Activated CD8-positive, alpha-beta memory T cell treated with anti-CD3 and anti-CD28 coated beads for 36 hours (primary cell): ENCODE data around the gene PNRC1. TPM values are rescaled to one million over a fixed set of nuclear protein-coding genes. Genes with fewer than 3 reads are reported as not detected.
"Not testable (repeated sequence)": the region's sequence is repeated elsewhere in the genome, so short reads cannot be mapped to it uniquely, and the experiment has no call there.

ENCODE experiments used
- CTCF ChIA-PET: fragments of 350-600 bp; sonication (Branson Sonifier 250); formaldehyde crosslinking; loops from one replicate; lab custom pipeline; 2021; ENCODE audit warnings: antibody characterized with exemption; lab: Charles Lee
- POLR2A ChIA-PET: fragments of 350-600 bp; sonication (Branson Sonifier 250); formaldehyde crosslinking; loops from one replicate; lab custom pipeline; 2021; ENCODE audit warnings: antibody characterized with exemption; lab: Charles Lee
- total RNA-seq, 2 experiments: library from RNA; stranded (reverse); gene quantifications; one replicate each; pipeline ENCODE4 v1.2.3, GENCODE V29; 2021

Gene PNRC1
- total RNA-seq, 2 experiments from 2014 or later: 55.2 to 58.1 TPM

- POLR2A ChIA-PET: interaction anchor here (7.6 kb wide), 1 partner anchor 62 kb away, joined by 91 read pairs; the partner anchor contains the start of gene PM20D2
- CTCF ChIA-PET: no interaction called here
Observed at GRCh38 chr6:89084542-89084941, 4.0 kb downstream of the PNRC1 start.

DNA sequence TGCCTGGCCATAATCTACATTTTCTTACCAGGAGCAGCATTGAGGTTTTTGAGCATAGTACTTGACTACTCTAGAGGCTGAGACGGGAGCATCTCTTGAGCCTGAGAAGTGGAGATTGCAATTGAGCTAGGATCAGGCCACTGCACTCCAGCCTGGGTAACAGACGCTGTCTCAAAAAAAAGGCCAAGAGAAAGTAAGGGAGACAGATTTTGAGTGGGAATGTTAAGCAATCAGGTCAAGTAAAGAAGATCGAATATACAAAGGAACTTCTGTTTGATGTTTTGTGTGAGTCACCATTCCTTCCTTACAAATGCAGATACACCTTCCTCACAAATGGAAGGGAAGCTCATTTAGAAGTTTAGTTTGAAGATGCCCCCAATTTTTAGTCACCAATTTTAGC lies 4.4 kb downstream of the PNRC1 start:
- POLR2A ChIA-PET: interaction anchor here (7.6 kb wide), 1 partner anchor 62 kb away, joined by 91 read pairs; the partner anchor contains the start of gene PM20D2
- CTCF ChIA-PET: no interaction called here

- ChIA-PET CTCF (no interaction called here), POLR2A (interaction anchor here (7.6 kb wide), 1 partner anchor 61 kb away, joined by 91 read pairs; the partner anchor contains the start of gene PM20D2)
Observed at GRCh38 chr6:89085409-89086205, 5.1 kb downstream of the PNRC1 start.

GRCh38 chr6:89087881-89088280 lies 7.3 kb downstream of the PNRC1 start:
- POLR2A ChIA-PET: no interaction called here

DNA sequence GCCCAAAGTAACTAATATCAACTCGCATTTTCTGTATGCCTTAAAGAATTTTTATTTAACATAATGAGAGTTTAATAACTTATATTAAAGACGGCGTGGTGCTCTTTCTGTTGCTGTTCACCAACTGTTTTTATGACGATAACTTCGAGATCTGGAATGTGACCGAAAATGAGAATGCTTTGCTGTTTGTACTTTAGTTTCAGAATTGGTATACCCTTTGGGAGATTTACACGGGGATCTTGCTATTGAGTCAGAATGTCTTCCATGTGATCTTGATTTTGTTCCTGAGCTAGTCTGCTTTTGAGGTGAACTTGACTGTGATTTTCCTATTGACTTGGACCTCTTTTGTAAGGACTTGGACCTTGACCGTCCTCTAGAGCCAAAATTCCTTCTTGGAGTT lies 17.9 kb downstream of the PNRC1 start:
- POLR2A ChIA-PET: interaction anchor here (1.1 to 1.9 kb wide), 2 partner anchors 18 to 47 kb away, joined by 3 to 8 read pairs; partner anchors contain the start of genes PM20D2 and PNRC1
- CTCF ChIA-PET: no interaction called here

More at GRCh38 chr6:89087881-89088280, 7.3 kb downstream of the PNRC1 start:
- CTCF ChIA-PET: no interaction called here

GRCh38 chr6:89100114-89100513 lies 19.6 kb downstream of the PNRC1 start:
- ChIA-PET CTCF (no interaction called here), POLR2A (no interaction called here)

DNA sequence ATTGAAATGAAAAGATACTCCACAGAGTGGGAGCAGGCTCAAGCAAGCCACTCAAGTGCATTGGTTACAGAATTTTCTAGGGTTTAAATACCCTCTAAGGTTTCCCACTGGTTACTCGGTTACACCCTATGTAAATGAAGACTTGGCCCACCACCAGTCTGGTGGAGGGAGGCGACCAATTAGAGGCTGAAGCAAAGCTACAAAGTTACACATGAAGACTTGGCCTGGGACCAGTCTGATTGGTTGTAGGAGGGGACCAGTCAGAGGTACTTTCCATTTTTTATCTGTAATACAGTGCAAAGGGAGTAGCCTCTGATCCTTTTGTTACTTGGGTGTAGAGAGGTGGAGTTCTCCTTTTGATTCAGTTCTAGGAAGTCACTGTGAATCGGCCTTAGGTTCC lies 29.7 kb downstream of the PNRC1 start:
- ChIA-PET POLR2A (no interaction called here), CTCF (no interaction called here)

DNA sequence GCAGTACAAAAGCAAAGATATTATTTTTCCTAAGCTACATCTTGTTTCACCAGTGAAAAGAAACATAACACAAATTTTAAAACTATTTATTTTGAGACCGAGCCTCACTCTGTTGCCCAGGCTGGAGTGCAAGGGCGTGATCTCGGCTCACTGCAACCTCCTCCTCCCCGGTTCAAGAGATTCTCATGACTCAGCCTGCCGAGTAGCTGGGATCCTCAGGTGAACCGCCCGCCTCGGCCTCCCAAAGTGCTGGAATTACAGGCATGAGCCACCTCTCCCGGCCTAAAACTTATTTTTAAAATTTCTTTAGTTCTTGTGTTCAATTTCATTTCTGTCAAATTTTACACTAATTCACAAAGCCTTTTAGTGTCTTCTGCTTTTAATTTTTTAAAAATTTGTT lies 31.4 kb downstream of the PNRC1 start:
- POLR2A ChIA-PET: no interaction called here

DNA sequence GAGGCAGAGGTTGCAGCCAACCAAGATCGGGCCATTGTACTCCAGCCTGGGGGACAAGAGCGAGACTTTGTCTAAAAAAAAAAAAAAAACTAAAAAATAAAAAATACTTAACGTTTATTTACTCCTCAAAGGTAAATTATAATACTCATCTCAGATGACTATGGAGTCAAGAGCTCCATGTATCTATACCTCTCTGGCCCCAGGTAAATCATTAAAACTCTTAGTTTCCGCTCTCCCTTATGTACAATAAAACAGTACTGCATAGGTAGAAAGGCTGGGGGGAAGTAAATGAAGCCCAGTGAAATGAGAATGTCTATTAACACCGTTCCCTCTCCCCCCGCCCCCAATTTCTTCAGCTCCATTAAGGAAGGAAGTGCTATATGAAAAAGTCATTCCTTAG lies 36.2 kb downstream of the PNRC1 start:
- ChIA-PET POLR2A (interaction anchor here (1.2 to 2.4 kb wide), 2 partner anchors 29 to 36 kb away, joined by 4 to 6 read pairs; partner anchors contain the start of genes PM20D2 and PNRC1), CTCF (interaction anchor here (1.0 kb wide), 1 partner anchor 134 kb away, joined by 5 read pairs; no protein-coding TSS in a partner anchor)

More for the DNA sequence above, 31.4 kb downstream of the PNRC1 start:
- CTCF ChIA-PET: no interaction called here

DNA sequence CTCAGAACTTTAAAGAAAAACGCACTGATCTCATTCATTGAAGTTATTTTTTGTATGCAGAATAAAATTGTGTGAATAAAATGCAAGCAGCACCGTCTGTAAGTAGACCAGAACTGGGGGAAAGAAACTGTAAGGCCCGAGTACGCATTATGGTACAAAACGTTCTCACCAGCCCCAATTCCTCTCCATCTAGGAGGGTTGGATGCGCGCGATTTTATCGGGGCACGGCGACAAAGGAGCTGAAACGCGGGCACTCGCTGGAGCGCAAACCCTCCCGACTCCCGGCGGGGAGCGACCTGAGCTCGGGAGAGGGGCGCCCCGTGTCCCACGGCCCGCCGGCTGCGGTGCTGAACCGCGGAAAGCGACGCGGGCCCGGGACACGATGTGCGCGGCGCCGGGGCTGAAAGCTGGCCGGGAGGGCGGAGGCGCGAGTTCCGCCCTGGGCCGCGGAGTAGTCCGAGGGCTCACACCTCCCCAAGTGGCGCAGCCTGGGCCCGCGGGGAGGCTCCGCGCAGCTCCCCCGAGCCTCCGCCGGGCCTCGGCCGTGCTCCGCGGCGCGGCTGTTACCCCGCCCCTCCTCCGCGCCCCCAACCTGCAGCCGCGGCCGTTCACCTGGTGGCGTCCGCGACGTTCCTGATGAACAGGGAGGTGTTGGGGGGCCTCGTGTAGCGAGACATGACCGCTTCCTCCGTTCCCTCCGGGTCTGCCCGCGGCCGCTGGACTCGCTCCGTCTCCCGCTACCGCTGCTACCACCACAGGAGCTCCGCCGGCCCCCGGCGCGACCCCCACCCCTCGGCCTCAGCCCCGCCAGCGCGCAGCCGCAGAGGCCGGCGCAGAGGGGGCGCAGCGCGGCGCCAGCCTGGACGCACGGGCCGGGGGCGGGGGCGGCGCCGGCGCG lies 36.9 kb downstream of the PNRC1 start, which contains the start of gene SRSF12:
Gene SRSF12, minus strand, starts transcription at position 861 of the 898 bp plus-strand sequence. Its CDS starts 184 bp downstream, at position 677.
- CTCF ChIA-PET: interaction anchor here (1.0 kb wide), 1 partner anchor 135 kb away, joined by 5 read pairs; no protein-coding TSS in a partner anchor

DNA sequence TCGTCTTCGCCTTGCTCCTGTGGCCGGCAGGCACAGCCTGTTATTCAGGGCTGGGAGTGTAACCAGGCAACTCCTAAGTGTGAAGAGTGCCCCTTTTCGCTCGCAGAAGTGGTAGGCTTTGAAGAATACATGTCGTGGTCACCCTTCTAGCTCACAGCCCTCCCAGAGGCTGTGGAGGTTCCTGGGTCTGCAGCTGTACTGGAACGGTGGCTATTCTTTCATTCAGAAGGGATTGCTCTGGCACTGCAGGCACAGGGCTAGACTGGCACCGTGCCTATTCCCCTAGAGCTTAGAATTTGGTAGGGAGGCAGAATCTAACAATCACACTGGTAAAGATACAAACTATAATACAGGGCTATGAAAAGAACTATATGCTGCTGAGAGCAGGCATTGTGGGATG lies 38.4 kb downstream of the PNRC1 start:
- CTCF ChIA-PET: interaction anchor here (0.6 kb wide), 1 partner anchor 73 kb away, joined by 4 read pairs; no protein-coding TSS in a partner anchor
- POLR2A ChIA-PET: no interaction called here

More for the DNA sequence above, 36.9 kb downstream of the PNRC1 start, which contains the start of gene SRSF12:
- POLR2A ChIA-PET: interaction anchor here (1.2 to 2.4 kb wide), 2 partner anchors 28 to 37 kb away, joined by 4 to 6 read pairs; partner anchors contain the start of genes PM20D2 and PNRC1

- ChIA-PET CTCF (no interaction called here), POLR2A (no interaction called here)
Observed at GRCh38 chr6:89120371-89120770, 39.8 kb downstream of the PNRC1 start.

DNA sequence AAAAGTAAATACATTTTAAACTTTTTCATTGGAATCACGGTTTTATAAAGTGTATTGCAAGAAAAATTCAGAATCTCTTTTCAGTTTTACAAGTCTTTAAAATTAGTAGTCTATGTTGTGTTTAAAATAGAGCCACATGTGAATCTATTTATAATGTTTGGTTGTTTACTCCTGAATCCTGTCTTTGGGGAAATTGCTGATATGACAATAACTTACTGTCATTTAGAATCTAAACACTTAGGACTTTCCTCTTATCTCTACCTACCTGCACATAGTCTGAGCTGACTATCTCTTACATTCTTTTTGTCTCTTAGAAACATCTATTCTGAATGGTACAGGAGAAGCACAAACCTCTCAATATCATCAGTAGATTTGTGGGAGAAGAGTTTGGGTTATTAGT lies 41.4 kb downstream of the PNRC1 start:
- ChIA-PET POLR2A (no interaction called here), CTCF (interaction anchor here (0.5 kb wide), 1 partner anchor 50 kb away, joined by 5 read pairs; no protein-coding TSS in a partner anchor)

GRCh38 chr6:89122625-89123024 lies 42.1 kb downstream of the PNRC1 start:
- ChIA-PET CTCF (interaction anchor here (0.5 to 0.6 kb wide), 2 partner anchors 49 to 232 kb away, joined by 5 to 6 read pairs; no protein-coding TSS in a partner anchor), POLR2A (interaction anchor here (0.5 kb wide), 1 partner anchor 54 kb away, joined by 3 read pairs; no protein-coding TSS in a partner anchor)

- POLR2A ChIA-PET, CTCF ChIA-PET: not testable (repeated sequence)
Observed at GRCh38 chr6:89128256-89128671, 47.7 kb downstream of the PNRC1 start.

DNA sequence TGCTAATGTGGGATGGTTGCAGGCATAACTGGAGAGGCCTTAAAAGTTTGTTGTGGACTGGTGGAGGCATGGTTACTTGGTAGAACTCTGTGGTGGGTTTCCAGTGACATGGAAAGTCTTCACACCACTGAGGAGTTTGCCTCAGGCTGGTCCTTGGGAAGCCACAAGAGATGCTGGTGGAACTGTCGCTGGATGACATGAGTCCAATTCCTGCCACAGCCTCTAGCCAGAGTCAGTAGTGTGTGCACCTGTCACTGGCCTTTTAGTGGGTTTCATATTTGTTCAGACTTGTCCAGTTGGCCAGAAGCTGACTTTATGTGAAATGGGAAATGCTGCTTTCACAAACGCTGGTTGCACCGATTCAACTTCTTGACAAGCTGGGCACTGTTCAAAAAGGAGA lies 51.0 kb downstream of the PNRC1 start:
- POLR2A ChIA-PET: no interaction called here
- CTCF ChIA-PET: no interaction called here

- POLR2A ChIA-PET: no interaction called here
Observed at GRCh38 chr6:89132057-89132456, 51.5 kb downstream of the PNRC1 start.

DNA sequence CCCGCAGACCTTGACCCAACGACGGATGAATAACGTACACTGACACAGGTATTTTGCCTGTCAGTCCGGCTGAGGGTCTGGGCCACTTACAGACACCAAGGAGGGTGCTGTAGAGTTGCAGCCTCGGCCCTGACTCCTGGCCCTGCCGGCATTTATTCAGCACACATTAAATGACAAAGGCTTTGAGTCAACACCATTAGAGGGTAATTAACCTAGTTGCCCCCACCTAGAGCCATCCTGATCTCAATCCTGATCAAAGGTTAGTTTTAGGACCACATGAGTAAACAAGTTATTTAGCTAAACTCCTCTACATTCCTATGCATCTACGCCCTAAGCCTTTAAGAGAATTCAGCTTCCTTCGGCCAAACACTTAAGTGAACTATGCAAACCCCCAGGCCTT lies 53.4 kb downstream of the PNRC1 start:
- POLR2A ChIA-PET: no interaction called here
- CTCF ChIA-PET: no interaction called here

More at GRCh38 chr6:89132057-89132456, 51.5 kb downstream of the PNRC1 start:
- CTCF ChIA-PET: interaction anchor here (1.3 kb wide), 1 partner anchor 11 kb away, joined by 3 read pairs; no protein-coding TSS in a partner anchor

GRCh38 chr6:89134723-89135122 lies 54.2 kb downstream of the PNRC1 start:
- POLR2A ChIA-PET: no interaction called here
- CTCF ChIA-PET: interaction anchor here (0.5 kb wide), 1 partner anchor 667 kb away, joined by 3 read pairs; no protein-coding TSS in a partner anchor
